IMR-90 (cell line): ENCODE data around the gene SREBF2. TPM values are rescaled to one million over a fixed set of nuclear protein-coding genes. Genes with fewer than 3 reads are reported as not detected.

ENCODE experiments used
- ATAC-seq: fragments of 200-7000 bp; cut with Tn5 transposase; 2 replicates; pipeline ENCODE4 v1.9.1; 2020; ENCODE audit warnings: low read depth, mild to moderate bottlenecking, moderate library complexity
- BruUV-seq: library from RNA; stranded (reverse); fragments of 400-500 nt; replicated peaks from 2 replicates; lab custom pipeline; 2021; lab: Mats Ljungman, UMichigan
- CTCF ChIA-PET: fragments of 300-600 bp; formaldehyde crosslinking; extraction: SDS; loops from one replicate; lab custom pipeline; 2021; ENCODE audit warnings: antibody characterized with exemption; lab: Yijun Ruan, JAX
- POLR2A ChIA-PET: fragments of 300-600 bp; sonication (Branson Sonifier 250); formaldehyde crosslinking; loops from one replicate; lab custom pipeline; 2022; ENCODE audit warnings: antibody characterized with exemption; ENCODE audit not compliant: unreplicated experiment; lab: Charles Lee
- DNase-seq: peaks from one replicate; pipeline ENCODE4 v3.0.0; 2013
- H2AFZ ChIP-seq: replicated peaks from 2 replicates; pipeline ENCODE3; 2013; ENCODE audit warnings: low read length, mild to moderate bottlenecking; ENCODE audit not compliant: poor library complexity
- H2AK5ac ChIP-seq: 2 replicates; pipeline ENCODE4 v1.6.1; 2013; ENCODE audit warnings: low read depth, low read length, inconsistent platforms
- H2AK9ac ChIP-seq: replicated peaks from 2 replicates; pipeline ENCODE3; 2013; ENCODE audit warnings: mild to moderate bottlenecking, low read depth, low read length, moderate library complexity; ENCODE audit not compliant: poor library complexity
- H2BK120ac ChIP-seq: 2 replicates; pipeline ENCODE4 v1.6.1; 2013; ENCODE audit warnings: low read depth, low read length, inconsistent platforms
- H2BK15ac ChIP-seq: 3 replicates; pipeline ENCODE4 v1.6.1; 2013; ENCODE audit warnings: low read depth, low read length, inconsistent platforms
- H2BK20ac ChIP-seq: 2 replicates; pipeline ENCODE4 v1.6.1; 2013; ENCODE audit warnings: low read depth, mild to moderate bottlenecking, inconsistent platforms, low read length, moderate library complexity
- H2BK5ac ChIP-seq: 2 replicates; pipeline ENCODE4 v1.6.1; 2013; ENCODE audit warnings: mild to moderate bottlenecking, low read depth, low read length, inconsistent platforms; ENCODE audit not compliant: poor library complexity, severe bottlenecking
- H3K14ac ChIP-seq: replicated peaks from 2 replicates; pipeline ENCODE4 v1.6.1; 2013; ENCODE audit warnings: low read depth, low read length, inconsistent platforms
- H3K18ac ChIP-seq: 2 replicates; pipeline ENCODE4 v1.6.1; 2013; ENCODE audit warnings: low read depth, low read length, control low read depth
- H3K23ac ChIP-seq: 2 replicates; pipeline ENCODE4 v1.6.1; 2013; ENCODE audit warnings: low read depth, low read length, inconsistent platforms
- H3K27ac ChIP-seq: 2 replicates; pipeline ENCODE4 v1.5.1; 2013; ENCODE audit warnings: mild to moderate bottlenecking, control low read depth, low read length; ENCODE audit not compliant: insufficient read depth
- H3K27me3 ChIP-seq: 2 replicates; pipeline ENCODE4 v1.6.1; 2013; ENCODE audit warnings: low read length; ENCODE audit not compliant: control insufficient read depth, insufficient read depth
- H3K36me3 ChIP-seq: 2 replicates; pipeline ENCODE4 v1.6.1; 2013; ENCODE audit warnings: low read length, mixed read lengths; ENCODE audit not compliant: control insufficient read depth, insufficient read depth
- H3K4ac ChIP-seq: 2 replicates; pipeline ENCODE4 v1.6.1; 2013; ENCODE audit warnings: low read depth, low read length, inconsistent platforms
- H3K4me1 ChIP-seq: 2 replicates; pipeline ENCODE4 v1.6.1; 2013; ENCODE audit warnings: low read length, mixed read lengths; ENCODE audit not compliant: control insufficient read depth, insufficient read depth
- H3K4me2 ChIP-seq: 2 replicates; pipeline ENCODE4 v1.6.1; 2013; ENCODE audit warnings: low read depth, mild to moderate bottlenecking, control low read depth, low read length, moderate library complexity
- H3K4me3 ChIP-seq: 2 replicates; pipeline ENCODE4 v1.5.1; 2013; ENCODE audit warnings: low read depth, mild to moderate bottlenecking, control low read depth, low read length, moderate library complexity; ENCODE audit not compliant: insufficient read depth
- H3K56ac ChIP-seq: 2 replicates; pipeline ENCODE4 v1.6.1; 2013; ENCODE audit warnings: low read length, inconsistent platforms; ENCODE audit not compliant: insufficient read depth; ENCODE audit errors: extremely low read depth
- H3K79me1 ChIP-seq, 2 experiments: 2 replicates each; pipeline ENCODE4 v1.6.1; 2013; ENCODE audit warnings: low read length in 2 of 2, inconsistent platforms in 1 of 2, low read depth in 1 of 2
- H3K9ac ChIP-seq: 2 replicates; pipeline ENCODE4 v1.6.1; 2013; ENCODE audit warnings: low read depth, low read length, control low read depth
- H3K9me1 ChIP-seq: 2 replicates; pipeline ENCODE4 v1.6.1; 2013; ENCODE audit warnings: low read length, inconsistent platforms; ENCODE audit not compliant: insufficient read depth
- H3K9me3 ChIP-seq: 2 replicates; pipeline ENCODE4 v1.6.1; 2013; ENCODE audit warnings: low read length; ENCODE audit not compliant: control insufficient read depth, insufficient read depth
- H4K20me1 ChIP-seq: 2 replicates; pipeline ENCODE4 v1.6.1; 2013; ENCODE audit warnings: low read length, inconsistent platforms; ENCODE audit not compliant: insufficient read depth
- H4K5ac ChIP-seq: 2 replicates; pipeline ENCODE4 v1.6.1; 2013; ENCODE audit warnings: mild to moderate bottlenecking, low read depth, low read length, control low read depth
- H4K8ac ChIP-seq, 2 experiments: 2 replicates each; pipeline ENCODE4 v1.6.1; 2013; ENCODE audit warnings: low read depth in 2 of 2, low read length in 2 of 2, control low read depth in 1 of 2, inconsistent platforms in 1 of 2
- H4K91ac ChIP-seq: 2 replicates; pipeline ENCODE4 v1.6.1; 2013; ENCODE audit warnings: low read depth, low read length, inconsistent platforms; ENCODE audit not compliant: insufficient read depth
- BHLHE40 ChIP-seq: fragments of 150-350 bp; IDR thresholded peaks from 2 replicates; pipeline ENCODE4 v1.6.1; 2016; ENCODE audit warnings: mild to moderate bottlenecking, low read depth, low read length
- CEBPB ChIP-seq: IDR thresholded peaks from 2 replicates; pipeline ENCODE4 v1.6.1; 2012; ENCODE audit warnings: low read depth, low read length, improper control_type of control experiment
- CHD1 ChIP-seq: IDR thresholded peaks from 2 replicates; pipeline ENCODE4 v1.6.1; 2012; ENCODE audit warnings: low read depth, low read length, improper control_type of control experiment
- ELK1 ChIP-seq: fragments of 150-350 bp; IDR thresholded peaks from 2 replicates; pipeline ENCODE4 v1.6.1; 2016; ENCODE audit warnings: low read depth, mild to moderate bottlenecking, low read length, moderate library complexity, borderline replicate concordance
- FOS ChIP-seq: fragments of 150-350 bp; IDR thresholded peaks from 2 replicates; pipeline ENCODE4 v1.6.1; 2016; ENCODE audit warnings: low read depth, low read length
- MAFK ChIP-seq: IDR thresholded peaks from 2 replicates; pipeline ENCODE4 v1.6.1; 2012; ENCODE audit warnings: low read depth, low read length, improper control_type of control experiment
- MXI1 ChIP-seq: IDR thresholded peaks from 2 replicates; pipeline ENCODE4 v1.6.1; 2012; ENCODE audit warnings: low read depth, mild to moderate bottlenecking, low read length, moderate library complexity, borderline replicate concordance
- NFE2L2 ChIP-seq: fragments of 150-350 bp; IDR thresholded peaks from 2 replicates; pipeline ENCODE4 v1.6.1; 2016; ENCODE audit warnings: low read depth, mild to moderate bottlenecking, low read length
- POLR2A ChIP-seq: IDR thresholded peaks from 2 replicates; pipeline ENCODE4 v1.6.1; 2012; ENCODE audit warnings: mild to moderate bottlenecking, low read depth, low read length
- RAD21 ChIP-seq: IDR thresholded peaks from 2 replicates; pipeline ENCODE4 v1.6.1; 2012; ENCODE audit warnings: low read length, improper control_type of control experiment
- RCOR1 ChIP-seq: IDR thresholded peaks from 2 replicates; pipeline ENCODE4 v1.6.1; 2012; ENCODE audit warnings: mild to moderate bottlenecking, low read length, improper control_type of control experiment; ENCODE audit not compliant: insufficient replicate concordance
- RFX5 ChIP-seq: IDR thresholded peaks from 2 replicates; pipeline ENCODE4 v1.8.0; 2012; ENCODE audit warnings: low read depth, mild to moderate bottlenecking, low read length, moderate library complexity
- SMC3 ChIP-seq: fragments of 150-350 bp; IDR thresholded peaks from 2 replicates; pipeline ENCODE4 v1.6.1; 2016; ENCODE audit warnings: low read depth, mild to moderate bottlenecking, antibody characterized with exemption, low read length, moderate library complexity
- USF2 ChIP-seq: fragments of 150-350 bp; IDR thresholded peaks from 2 replicates; pipeline ENCODE4 v1.6.1; 2017; ENCODE audit warnings: mild to moderate bottlenecking, antibody characterized with exemption, low read length, low read depth
- WGBS, 2 experiments: methylation state at CpG; one replicate each; pipeline versions ENCODE4 v1.1.5 to v1.1.7; 2013; ENCODE audit warnings: missing lambda C conversion rate in 2 of 2; ENCODE audit not compliant: insufficient read length in 1 of 2; ENCODE audit errors: extremely low coverage in 2 of 2; 5-methylcytosine and 5-hydroxymethylcytosine counted together
- dilution Hi-C: fragments of 300-500 bp; cut with HindIII; formaldehyde crosslinking; loops from one replicate; pipeline ENCODE4 v1.14.3; 2018; ENCODE audit warnings: low sequenced_read_pairs; ENCODE audit not compliant: unreplicated experiment
- in situ Hi-C: fragments of 300-500 bp; cut with MboI; formaldehyde crosslinking; loops from 3 replicates; pipeline ENCODE4 v1.14.3; 2019; ENCODE audit warnings: low sequenced_read_pairs, inconsistent platforms, mixed read lengths
- intact Hi-C: fragments of 100-400 bp; cut with micrococcal nuclease; formaldehyde crosslinking; loops from 2 replicates; pipeline ENCODE4 v1.10.0; 2022
- polyA plus RNA-seq, 3 experiments: library from polyadenylated mRNA; depleted of rRNA; stranded (reverse); fragments of >200 nt; gene quantifications; 2 replicates each; pipeline ENCODE4 v1.2.3, GENCODE V29; 2012; ENCODE audit warnings: low replicate concordance in 1 of 3
- total RNA-seq: library from RNA; depleted of rRNA; stranded (reverse); fragments of >200 nt; gene quantifications from 2 replicates; pipeline ENCODE4 v1.2.3, GENCODE V29; 2012

SREBF2 gene
- total and polyA plus RNA-seq, 2 of the 4 experiments (the other 2 are of a cell fraction) = 8.1 to 47.4 TPM

GRCh38 chr22:41934284-41935014 is 101.5 kb downstream of the SREBF2 start (continued):
- no peak for TF ChIP-seq NFE2L2

GRCh38 chr22:41935015-41935351 is 102.1 kb downstream of the SREBF2 start:
- Histone ChIP-seq H3K9ac (no peak overlapping the region), H2AK5ac (no peak overlapping the region), H3K27me3 (no peaks in the 10 kb centered on the region), H3K79me1 (peaks cover 0 to 3% of the 10 kb centered on the region in 2 experiments; a peak in 1 of 4 replicates), H4K8ac (no peak overlapping the region), H3K36me3 (no peaks in the 10 kb centered on the region), H3K4me2 (no peak overlapping the region), H3K23ac (no peak overlapping the region), H2BK5ac (no peak overlapping the region), H3K27ac (no peak overlapping the region), H2BK120ac (no peak overlapping the region), H3K4me3 (no peak overlapping the region), H4K5ac (no peak overlapping the region), H3K56ac (no peak overlapping the region), H2AFZ (no peak overlapping the region), H3K9me3 (no peaks in the 10 kb centered on the region), H4K20me1 (no peaks in the 10 kb centered on the region; the same call in 1 of the 2 replicates), H3K4me1 (peaks cover 2% of the 10 kb centered on the region; the same call in 1 of the 2 replicates), H3K9me1 (no peaks in the 10 kb centered on the region; the same call in 1 of the 2 replicates), H2AK9ac (no peak overlapping the region), H3K18ac (no peak overlapping the region), H3K14ac (no peak overlapping the region), H2BK15ac (no peak overlapping the region), H2BK20ac (no peak overlapping the region), H4K91ac (no peak overlapping the region), H3K4ac (no peak overlapping the region)
- CTCF ChIA-PET = interaction anchor here (0.9 kb wide), 1 partner anchor 238 kb away, joined by 3 read pairs; no protein-coding TSS in a partner anchor
- no peak for DNase-seq
- dilution Hi-C loops (no loop called here), intact Hi-C loops (no loop called here), in situ Hi-C loops (no loop called here)
- WGBS, 2 experiments = 100% methylated on average over 1 of the region's 4 CpGs; no CpG with 5 or more reads in 1 of the 2 experiments
- no peak for ATAC-seq
- POLR2A ChIA-PET = no interaction called here
- BruUV-seq = no TSS peak
- TF ChIP-seq SMC3 (no peak), USF2 (no peak), NFE2L2 (no peak), RAD21 (no peak), CEBPB (no peak), POLR2A (no peak), CHD1 (no peak), FOS (no peak), MXI1 (no peak), BHLHE40 (no peak), ELK1 (no peak), MAFK (no peak), RFX5 (no peak), RCOR1 (no peak)
